ENCODE results near the gene NISCH.

NISCH gene

GRCh38 chr3:52429031-52429430 is 26.4 kb upstream of the NISCH start:
- Histone ChIP-seq H3K4me1 (ENCODE audit: control insufficient read depth, insufficient read depth, low read length) (no peaks in the 10 kb centered on the region), H3K4me3 (ENCODE audit: low read depth, low read length) (no peak overlapping the region), H3K36me3 (ENCODE audit: control insufficient read depth, insufficient read depth, low read length) (no peaks in the 10 kb centered on the region), H3K27me3 (ENCODE audit: control insufficient read depth, insufficient read depth, low read length) (no peaks in the 10 kb centered on the region), H3K9ac (ENCODE audit: low read depth, low read length) (no peak overlapping the region), H3K9me3 (ENCODE audit: control insufficient read depth, insufficient read depth, low read length) (no peaks in the 10 kb centered on the region), H3K27ac (ENCODE audit: low read depth, low read length) (no peak overlapping the region)

GRCh38 chr3:52429779-52430415 is 25.5 kb upstream of the NISCH start:
- H3K4me3 ChIP-seq (ENCODE audit: low read depth, low read length), result no peak overlapping the region
- no peaks in the 10 kb centered on the region for H3K9me3 ChIP-seq (ENCODE audit: control insufficient read depth, insufficient read depth, low read length)
- no peak overlapping the region for H3K27ac ChIP-seq (ENCODE audit: low read depth, low read length)
- H3K36me3 ChIP-seq (ENCODE audit: control insufficient read depth, insufficient read depth, low read length), result no peaks in the 10 kb centered on the region
- no peaks in the 10 kb centered on the region for H3K4me1 ChIP-seq (ENCODE audit: control insufficient read depth, insufficient read depth, low read length)
- H3K9ac ChIP-seq (ENCODE audit: low read depth, low read length), result no peak overlapping the region
- no peaks in the 10 kb centered on the region for H3K27me3 ChIP-seq (ENCODE audit: control insufficient read depth, insufficient read depth, low read length)

GRCh38 chr3:52430416-52430810 is 25.0 kb upstream of the NISCH start:
- Histone ChIP-seq H3K4me3 (ENCODE audit: low read depth, low read length) (no peak overlapping the region), H3K27me3 (ENCODE audit: control insufficient read depth, insufficient read depth, low read length) (no peaks in the 10 kb centered on the region), H3K4me1 (ENCODE audit: control insufficient read depth, insufficient read depth, low read length) (no peaks in the 10 kb centered on the region), H3K9ac (ENCODE audit: low read depth, low read length) (no peak overlapping the region), H3K9me3 (ENCODE audit: control insufficient read depth, insufficient read depth, low read length) (no peaks in the 10 kb centered on the region), H3K36me3 (ENCODE audit: control insufficient read depth, insufficient read depth, low read length) (no peaks in the 10 kb centered on the region), H3K27ac (ENCODE audit: low read depth, low read length) (no peak overlapping the region)

- H3K27ac ChIP-seq (ENCODE audit: low read depth, low read length), result no peak overlapping the region
- no peaks in the 10 kb centered on the region for H3K4me1 ChIP-seq (ENCODE audit: control insufficient read depth, insufficient read depth, low read length)
- H3K9me3 ChIP-seq (ENCODE audit: control insufficient read depth, insufficient read depth, low read length), result no peaks in the 10 kb centered on the region
- no peaks in the 10 kb centered on the region for H3K27me3 ChIP-seq (ENCODE audit: control insufficient read depth, insufficient read depth, low read length)
- H3K36me3 ChIP-seq (ENCODE audit: control insufficient read depth, insufficient read depth, low read length), result no peaks in the 10 kb centered on the region
- no peak overlapping the region for H3K4me3 ChIP-seq (ENCODE audit: low read depth, low read length)
- no peak overlapping the region for H3K9ac ChIP-seq (ENCODE audit: low read depth, low read length)
These were observed 23.8 kb upstream of the NISCH start for GRCh38 chr3:52431459-52432223.

- H3K9me3 ChIP-seq (ENCODE audit: control insufficient read depth, insufficient read depth, low read length), result no peaks in the 10 kb centered on the region
- H3K36me3 ChIP-seq (ENCODE audit: control insufficient read depth, insufficient read depth, low read length), result no peaks in the 10 kb centered on the region
- no peak overlapping the region for H3K4me3 ChIP-seq (ENCODE audit: low read depth, low read length)
- H3K27me3 ChIP-seq (ENCODE audit: control insufficient read depth, insufficient read depth, low read length), result no peaks in the 10 kb centered on the region
- no peak overlapping the region for H3K9ac ChIP-seq (ENCODE audit: low read depth, low read length)
- no peaks in the 10 kb centered on the region for H3K4me1 ChIP-seq (ENCODE audit: control insufficient read depth, insufficient read depth, low read length)
- no peak overlapping the region for H3K27ac ChIP-seq (ENCODE audit: low read depth, low read length)
These were observed 23.2 kb upstream of the NISCH start for GRCh38 chr3:52432225-52432624.

- Histone ChIP-seq H3K27ac (ENCODE audit: low read depth, low read length) (no peak overlapping the region), H3K27me3 (ENCODE audit: control insufficient read depth, insufficient read depth, low read length) (no peaks in the 10 kb centered on the region), H3K9me3 (ENCODE audit: control insufficient read depth, insufficient read depth, low read length) (no peaks in the 10 kb centered on the region), H3K4me1 (ENCODE audit: control insufficient read depth, insufficient read depth, low read length) (no peaks in the 10 kb centered on the region), H3K4me3 (ENCODE audit: low read depth, low read length) (no peak overlapping the region), H3K36me3 (ENCODE audit: control insufficient read depth, insufficient read depth, low read length) (no peaks in the 10 kb centered on the region), H3K9ac (ENCODE audit: low read depth, low read length) (no peak overlapping the region)
These were observed 22.7 kb upstream of the NISCH start for GRCh38 chr3:52432691-52433141.

- H3K4me3 ChIP-seq (ENCODE audit: low read depth, low read length), result no peak overlapping the region
- H3K4me1 ChIP-seq (ENCODE audit: control insufficient read depth, insufficient read depth, low read length), result no peaks in the 10 kb centered on the region
- no peak overlapping the region for H3K27ac ChIP-seq (ENCODE audit: low read depth, low read length)
- no peak overlapping the region for H3K9ac ChIP-seq (ENCODE audit: low read depth, low read length)
- no peaks in the 10 kb centered on the region for H3K36me3 ChIP-seq (ENCODE audit: control insufficient read depth, insufficient read depth, low read length)
- H3K9me3 ChIP-seq (ENCODE audit: control insufficient read depth, insufficient read depth, low read length), result no peaks in the 10 kb centered on the region
- no peaks in the 10 kb centered on the region for H3K27me3 ChIP-seq (ENCODE audit: control insufficient read depth, insufficient read depth, low read length)
These were observed 21.9 kb upstream of the NISCH start for GRCh38 chr3:52433328-52433995.

GRCh38 chr3:52433996-52434479 is 21.4 kb upstream of the NISCH start:
- H3K9me3 ChIP-seq (ENCODE audit: control insufficient read depth, insufficient read depth, low read length), result no peaks in the 10 kb centered on the region
- H3K36me3 ChIP-seq (ENCODE audit: control insufficient read depth, insufficient read depth, low read length), result no peaks in the 10 kb centered on the region
- no peak overlapping the region for H3K27ac ChIP-seq (ENCODE audit: low read depth, low read length)
- no peak overlapping the region for H3K4me3 ChIP-seq (ENCODE audit: low read depth, low read length)
- H3K9ac ChIP-seq (ENCODE audit: low read depth, low read length), result no peak overlapping the region
- H3K4me1 ChIP-seq (ENCODE audit: control insufficient read depth, insufficient read depth, low read length), result no peaks in the 10 kb centered on the region
- H3K27me3 ChIP-seq (ENCODE audit: control insufficient read depth, insufficient read depth, low read length), result no peaks in the 10 kb centered on the region

GRCh38 chr3:52434491-52435115 is 20.8 kb upstream of the NISCH start:
- no peaks in the 10 kb centered on the region for H3K4me1 ChIP-seq (ENCODE audit: control insufficient read depth, insufficient read depth, low read length)
- no peaks in the 10 kb centered on the region for H3K27me3 ChIP-seq (ENCODE audit: control insufficient read depth, insufficient read depth, low read length)

GRCh38 chr3:52435246-52436101 is 19.9 kb upstream of the NISCH start:
- H3K4me1 ChIP-seq (ENCODE audit: control insufficient read depth, insufficient read depth, low read length), result no peaks in the 10 kb centered on the region
- H3K36me3 ChIP-seq (ENCODE audit: control insufficient read depth, insufficient read depth, low read length), result no peaks in the 10 kb centered on the region
- H3K27me3 ChIP-seq (ENCODE audit: control insufficient read depth, insufficient read depth, low read length), result no peaks in the 10 kb centered on the region
- H3K27ac ChIP-seq (ENCODE audit: low read depth, low read length), result no peak overlapping the region
- H3K4me3 ChIP-seq (ENCODE audit: low read depth, low read length), result no peak overlapping the region
- no peaks in the 10 kb centered on the region for H3K9me3 ChIP-seq (ENCODE audit: control insufficient read depth, insufficient read depth, low read length)
- H3K9ac ChIP-seq (ENCODE audit: low read depth, low read length), result no peak overlapping the region

More at GRCh38 chr3:52434491-52435115, 20.8 kb upstream of the NISCH start:
- Histone ChIP-seq H3K9me3 (ENCODE audit: control insufficient read depth, insufficient read depth, low read length) (no peaks in the 10 kb centered on the region), H3K27ac (ENCODE audit: low read depth, low read length) (no peak overlapping the region), H3K9ac (ENCODE audit: low read depth, low read length) (no peak overlapping the region), H3K36me3 (ENCODE audit: control insufficient read depth, insufficient read depth, low read length) (no peaks in the 10 kb centered on the region), H3K4me3 (ENCODE audit: low read depth, low read length) (no peak overlapping the region)

All from HUES48 (cell line).